IPS-18a (cell line): ENCODE measurements around the gene SLC22A2.

Experiments
- H3K27ac ChIP-seq: one replicate; pipeline ENCODE4 v1.5.1; 2013; ENCODE audit warnings: low read length
- H3K27me3 ChIP-seq: one replicate; pipeline ENCODE4 v1.6.1; 2013; ENCODE audit warnings: mild to moderate bottlenecking, low read length; ENCODE audit not compliant: control insufficient read depth, insufficient read depth
- H3K36me3 ChIP-seq: one replicate; pipeline ENCODE4 v1.6.1; 2013; ENCODE audit warnings: low read depth, low read length; ENCODE audit not compliant: control insufficient read depth
- H3K4me1 ChIP-seq: one replicate; pipeline ENCODE4 v1.6.1; 2013; ENCODE audit warnings: low read depth, low read length; ENCODE audit not compliant: control insufficient read depth
- H3K4me3 ChIP-seq: one replicate; pipeline ENCODE4 v1.5.1; 2013; ENCODE audit warnings: low read length
- H3K9ac ChIP-seq: one replicate; pipeline ENCODE4 v1.6.1; 2013; ENCODE audit warnings: mild to moderate bottlenecking, low read length, moderate library complexity
- H3K9me3 ChIP-seq: one replicate; pipeline ENCODE4 v1.6.1; 2013; ENCODE audit warnings: low read depth, low read length; ENCODE audit not compliant: control insufficient read depth

SLC22A2 gene

GRCh38 chr6:160259598-160259997, 977 bp upstream of the SLC22A2 start:
- no peak overlapping the region for H3K9ac ChIP-seq
- no peaks in the 10 kb centered on the region for H3K36me3 ChIP-seq
- no peak overlapping the region for H3K27ac ChIP-seq
- no peaks in the 10 kb centered on the region for H3K27me3 ChIP-seq
- peaks cover 7% of the 10 kb centered on the region for H3K4me1 ChIP-seq
- H3K4me3 ChIP-seq, result no peak overlapping the region
- no peaks in the 10 kb centered on the region for H3K9me3 ChIP-seq

- H3K27me3 ChIP-seq, result no peaks in the 10 kb centered on the region
- H3K9ac ChIP-seq, result no peak overlapping the region
- no peaks in the 10 kb centered on the region for H3K36me3 ChIP-seq
- no peaks in the 10 kb centered on the region for H3K9me3 ChIP-seq
- no peak overlapping the region for H3K4me3 ChIP-seq
- peaks cover 9% of the 10 kb centered on the region for H3K4me1 ChIP-seq
- H3K27ac ChIP-seq, result no peak overlapping the region
Measured at GRCh38 chr6:160259143-160259425, 463 bp upstream of the SLC22A2 start.

GRCh38 chr6:160256445-160256844, 2.2 kb downstream of the SLC22A2 start:
- Histone ChIP-seq H3K36me3 (no peaks in the 10 kb centered on the region), H3K27ac (no peak overlapping the region), H3K4me1 (peaks cover 23% of the 10 kb centered on the region), H3K9me3 (no peaks in the 10 kb centered on the region), H3K27me3 (no peaks in the 10 kb centered on the region), H3K9ac (no peak overlapping the region), H3K4me3 (no peak overlapping the region)

- Histone ChIP-seq H3K9ac (no peak overlapping the region), H3K9me3 (no peaks in the 10 kb centered on the region), H3K36me3 (no peaks in the 10 kb centered on the region), H3K27ac (no peak overlapping the region), H3K4me1 (peaks cover 35% of the 10 kb centered on the region), H3K4me3 (no peak overlapping the region), H3K27me3 (no peaks in the 10 kb centered on the region)
Measured at GRCh38 chr6:160254467-160255312, 3.9 kb downstream of the SLC22A2 start.

- no peaks in the 10 kb centered on the region for H3K27me3 ChIP-seq
- H3K9me3 ChIP-seq, result no peaks in the 10 kb centered on the region
- no peak overlapping the region for H3K4me3 ChIP-seq
- H3K9ac ChIP-seq, result no peak overlapping the region
- H3K27ac ChIP-seq, result no peak overlapping the region
- H3K36me3 ChIP-seq, result no peaks in the 10 kb centered on the region
- peaks cover 37% of the 10 kb centered on the region for H3K4me1 ChIP-seq
Measured at GRCh38 chr6:160253714-160254113, 4.9 kb downstream of the SLC22A2 start.

- Histone ChIP-seq H3K4me1 (peaks cover 37% of the 10 kb centered on the region), H3K4me3 (no peak overlapping the region), H3K9me3 (no peaks in the 10 kb centered on the region), H3K9ac (no peak overlapping the region), H3K27me3 (no peaks in the 10 kb centered on the region), H3K27ac (no peak overlapping the region), H3K36me3 (no peaks in the 10 kb centered on the region)
Measured at GRCh38 chr6:160253292-160253691, 5.3 kb downstream of the SLC22A2 start.

GRCh38 chr6:160252073-160252813, 6.4 kb downstream of the SLC22A2 start:
- Histone ChIP-seq H3K27me3 (no peaks in the 10 kb centered on the region), H3K36me3 (no peaks in the 10 kb centered on the region), H3K9ac (no peak overlapping the region), H3K4me1 (peaks cover 47% of the 10 kb centered on the region), H3K4me3 (no peak overlapping the region), H3K27ac (no peak overlapping the region), H3K9me3 (no peaks in the 10 kb centered on the region)

GRCh38 chr6:160249671-160250070, 8.9 kb downstream of the SLC22A2 start:
- Histone ChIP-seq H3K9ac (no peak overlapping the region), H3K27ac (no peak overlapping the region)

GRCh38 chr6:160248538-160248937, 10.1 kb downstream of the SLC22A2 start:
- Histone ChIP-seq H3K4me1 (peaks cover 51% of the 10 kb centered on the region), H3K9ac (no peak overlapping the region), H3K27me3 (no peaks in the 10 kb centered on the region), H3K36me3 (no peaks in the 10 kb centered on the region), H3K4me3 (no peak overlapping the region), H3K27ac (no peak overlapping the region), H3K9me3 (no peaks in the 10 kb centered on the region)

More at GRCh38 chr6:160249671-160250070, 8.9 kb downstream of the SLC22A2 start:
- Histone ChIP-seq H3K27me3 (no peaks in the 10 kb centered on the region), H3K9me3 (no peaks in the 10 kb centered on the region), H3K4me3 (no peak overlapping the region), H3K4me1 (peaks cover 54% of the 10 kb centered on the region), H3K36me3 (no peaks in the 10 kb centered on the region)

GRCh38 chr6:160247457-160247883, 11.2 kb downstream of the SLC22A2 start:
- H3K9me3 ChIP-seq, result no peaks in the 10 kb centered on the region
- H3K4me3 ChIP-seq, result no peak overlapping the region
- H3K27me3 ChIP-seq, result no peaks in the 10 kb centered on the region
- no peak overlapping the region for H3K27ac ChIP-seq
- H3K36me3 ChIP-seq, result no peaks in the 10 kb centered on the region
- H3K9ac ChIP-seq, result no peak overlapping the region
- H3K4me1 ChIP-seq, result peaks cover 46% of the 10 kb centered on the region

- H3K4me3 ChIP-seq, result no peak overlapping the region
- H3K9ac ChIP-seq, result no peak overlapping the region
- H3K36me3 ChIP-seq, result no peaks in the 10 kb centered on the region
- peaks cover 15% of the 10 kb centered on the region for H3K9me3 ChIP-seq
- H3K4me1 ChIP-seq, result peaks cover 26% of the 10 kb centered on the region
- H3K27ac ChIP-seq, result no peak overlapping the region
- no peaks in the 10 kb centered on the region for H3K27me3 ChIP-seq
Measured at GRCh38 chr6:160240691-160241084, 17.9 kb downstream of the SLC22A2 start.
